Fibroblast of pulmonary artery (primary cell): ENCODE measurements around the gene RXFP4.
A peak's percentile ranks its signal among the peaks of the same experiment; 100 is the strongest.
"Not testable (repeated sequence)": the region's sequence is repeated elsewhere in the genome, so short reads cannot be mapped to it uniquely, and the experiment has no call there.

ENCODE experiments used
- DNase-seq: peaks from one replicate; pipeline ENCODE4 v3.0.0-alpha.2; 2010; ENCODE audit warnings: low read depth
- H3K4me3 ChIP-seq: replicated peaks from 2 replicates; pipeline ENCODE4 v1.5.1; 2011; ENCODE audit warnings: low read depth, mild to moderate bottlenecking, control low read depth, low read length, moderate library complexity
- TF ChIP-seq, protein P1 (sequence below): IDR thresholded peaks from 2 replicates; pipeline ENCODE4 v1.5.1; 2011; ENCODE audit warnings: mild to moderate bottlenecking, control low read depth, low read length, inconsistent platforms; ENCODE audit errors: missing control alignments

The RXFP4 gene

DNA sequence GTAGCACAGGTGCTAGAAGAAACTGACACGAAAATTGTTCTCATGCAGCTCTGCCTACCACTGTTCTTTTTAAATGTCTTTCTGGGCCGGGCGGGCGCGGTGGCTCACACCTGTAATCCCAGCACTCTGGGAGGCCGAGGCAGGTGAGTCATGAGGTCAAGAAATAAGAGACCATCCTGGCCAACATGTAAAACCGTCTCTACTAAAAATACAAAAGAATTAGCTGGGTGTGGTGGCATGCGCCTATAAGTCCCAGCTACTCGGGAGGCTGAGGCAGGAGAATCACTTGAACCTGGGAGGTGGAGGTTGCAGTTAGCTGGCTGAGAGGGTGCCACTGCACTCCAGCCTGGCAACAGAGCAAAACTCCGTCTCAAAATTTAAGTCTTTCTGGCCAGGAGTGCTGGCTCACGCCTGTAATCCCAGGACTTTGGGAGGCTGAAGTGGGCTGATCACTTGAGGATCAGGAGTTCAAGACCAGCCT is 29.3 kb upstream of the RXFP4 start:
- TF ChIP-seq, protein P1, sequence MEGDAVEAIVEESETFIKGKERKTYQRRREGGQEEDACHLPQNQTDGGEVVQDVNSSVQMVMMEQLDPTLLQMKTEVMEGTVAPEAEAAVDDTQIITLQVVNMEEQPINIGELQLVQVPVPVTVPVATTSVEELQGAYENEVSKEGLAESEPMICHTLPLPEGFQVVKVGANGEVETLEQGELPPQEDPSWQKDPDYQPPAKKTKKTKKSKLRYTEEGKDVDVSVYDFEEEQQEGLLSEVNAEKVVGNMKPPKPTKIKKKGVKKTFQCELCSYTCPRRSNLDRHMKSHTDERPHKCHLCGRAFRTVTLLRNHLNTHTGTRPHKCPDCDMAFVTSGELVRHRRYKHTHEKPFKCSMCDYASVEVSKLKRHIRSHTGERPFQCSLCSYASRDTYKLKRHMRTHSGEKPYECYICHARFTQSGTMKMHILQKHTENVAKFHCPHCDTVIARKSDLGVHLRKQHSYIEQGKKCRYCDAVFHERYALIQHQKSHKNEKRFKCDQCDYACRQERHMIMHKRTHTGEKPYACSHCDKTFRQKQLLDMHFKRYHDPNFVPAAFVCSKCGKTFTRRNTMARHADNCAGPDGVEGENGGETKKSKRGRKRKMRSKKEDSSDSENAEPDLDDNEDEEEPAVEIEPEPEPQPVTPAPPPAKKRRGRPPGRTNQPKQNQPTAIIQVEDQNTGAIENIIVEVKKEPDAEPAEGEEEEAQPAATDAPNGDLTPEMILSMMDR: no peak
- no peak for DNase-seq
- H3K4me3 ChIP-seq: no peak overlapping the region

DNA sequence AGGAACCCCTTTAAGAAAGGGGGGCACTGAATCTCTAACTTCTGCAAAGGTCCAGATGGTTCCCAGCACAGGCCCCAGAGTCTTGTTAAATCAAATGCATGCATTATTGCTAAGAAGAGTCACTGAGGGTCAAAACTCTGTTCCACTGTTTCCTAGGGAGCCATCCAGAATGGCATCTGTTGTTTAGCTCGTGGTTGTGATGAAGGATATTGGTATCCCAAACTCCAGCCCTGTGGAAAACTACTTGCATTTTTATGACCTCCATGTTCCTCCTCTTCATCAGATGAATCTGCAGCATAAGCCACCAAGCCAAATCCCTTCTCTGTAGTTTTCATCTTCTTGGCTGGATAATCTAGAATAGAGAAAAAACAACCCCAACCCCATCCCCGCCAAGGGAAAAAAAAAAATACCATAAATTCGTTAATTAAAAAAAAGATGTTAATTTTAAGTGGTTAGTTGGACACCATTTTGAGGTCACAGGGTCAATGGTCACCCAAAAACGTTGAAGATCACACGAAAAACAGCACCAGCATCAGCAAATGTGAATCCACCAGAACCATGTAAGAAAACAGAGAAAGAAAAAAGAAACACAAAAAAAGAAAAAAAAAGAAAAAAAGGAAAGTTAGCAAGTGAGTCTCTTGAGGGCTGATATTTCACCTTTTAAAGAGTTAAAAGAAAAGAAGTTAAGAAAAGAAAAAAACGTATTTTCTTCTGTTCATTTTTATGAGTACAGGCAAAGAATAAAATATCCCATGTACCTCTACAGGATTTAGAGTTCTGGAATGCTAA is 27.3 kb upstream of the RXFP4 start:
- H3K4me3 ChIP-seq: no peak overlapping the region
- no peak for DNase-seq
- TF ChIP-seq, protein P1: no peak

DNA sequence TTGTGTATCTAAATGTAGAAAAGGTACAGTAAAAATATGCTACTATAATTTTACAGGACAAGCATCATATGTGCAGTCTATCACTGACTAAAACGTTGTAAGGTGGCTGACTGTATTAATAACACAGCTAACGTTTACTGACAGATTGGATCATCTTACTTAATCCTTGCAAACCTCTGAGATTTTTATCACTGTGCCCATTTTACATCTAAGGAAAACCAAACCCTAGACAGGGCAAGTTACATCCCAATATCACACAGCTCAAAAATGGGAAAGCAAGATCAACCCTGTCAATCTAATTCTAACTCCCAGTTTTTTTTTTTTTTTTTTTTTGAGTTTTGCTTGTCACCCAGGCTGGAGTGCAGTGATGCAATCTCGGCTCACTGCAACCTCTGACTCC is 22.8 kb upstream of the RXFP4 start:
- no peak for DNase-seq
- H3K4me3 ChIP-seq: no peak overlapping the region
- TF ChIP-seq, protein P1: no peak

DNA sequence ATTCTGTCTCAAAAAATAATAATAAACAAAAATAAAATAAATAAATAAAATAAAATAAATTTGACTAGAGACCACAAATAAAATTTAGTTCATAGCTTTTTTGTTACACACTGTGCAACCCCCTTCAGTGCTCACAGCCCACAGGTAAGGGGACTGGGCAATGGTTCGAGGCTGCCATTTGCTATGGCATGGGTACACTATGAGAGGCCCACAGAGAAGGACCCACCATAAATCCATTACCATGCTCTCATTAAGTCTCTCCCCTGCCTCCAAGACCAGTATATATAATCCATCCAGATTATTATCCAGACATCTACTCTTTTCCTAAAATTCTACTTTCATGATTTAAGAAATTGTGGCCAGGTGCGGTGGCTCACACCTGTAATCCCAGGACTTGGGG is 21.6 kb upstream of the RXFP4 start:
- no peak overlapping the region for H3K4me3 ChIP-seq
- no peak for DNase-seq
- TF ChIP-seq, protein P1: no peak

DNA sequence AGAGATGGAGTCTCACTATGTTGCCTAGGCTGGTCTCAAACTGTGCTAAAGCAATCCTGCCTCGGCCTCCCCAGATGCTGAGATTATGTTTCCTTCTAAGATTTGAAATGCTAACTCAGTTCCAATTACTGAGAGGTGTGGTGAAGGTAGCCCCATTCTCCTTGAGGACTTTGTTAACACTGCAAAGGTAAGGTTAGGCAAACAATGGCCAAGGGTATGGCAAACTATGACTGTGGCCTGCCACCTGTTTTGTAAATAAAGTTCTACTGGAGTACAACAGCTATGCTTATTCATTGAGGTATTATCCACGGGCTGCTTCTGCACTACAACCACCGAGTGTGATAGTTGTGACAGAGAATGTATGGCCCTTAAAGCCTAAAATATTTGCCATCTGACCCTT is 20.7 kb upstream of the RXFP4 start:
- H3K4me3 ChIP-seq: no peak overlapping the region
- DNase-seq: no peak
- TF ChIP-seq, protein P1: no peak

DNA sequence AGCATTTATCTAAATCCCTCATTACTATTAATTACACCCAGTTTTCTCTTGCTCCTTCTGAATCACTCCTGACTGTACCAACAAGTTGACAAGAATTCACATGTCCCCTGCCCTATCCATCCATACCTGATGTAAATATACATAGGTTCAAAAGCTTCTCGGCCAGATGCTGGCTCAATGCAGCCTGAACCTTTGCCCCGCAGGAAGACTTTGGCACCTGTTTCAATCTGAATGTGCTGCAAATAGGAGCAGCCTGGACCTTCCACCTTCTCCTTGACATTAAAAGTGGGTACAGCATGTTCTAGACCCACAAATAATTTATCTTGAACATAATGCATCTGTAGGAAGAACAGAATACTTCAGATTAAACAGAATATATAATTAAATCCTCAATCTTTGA is 15.9 kb upstream of the RXFP4 start:
- no peak for DNase-seq
- TF ChIP-seq, protein P1: no peak
- H3K4me3 ChIP-seq: no peak overlapping the region

DNA sequence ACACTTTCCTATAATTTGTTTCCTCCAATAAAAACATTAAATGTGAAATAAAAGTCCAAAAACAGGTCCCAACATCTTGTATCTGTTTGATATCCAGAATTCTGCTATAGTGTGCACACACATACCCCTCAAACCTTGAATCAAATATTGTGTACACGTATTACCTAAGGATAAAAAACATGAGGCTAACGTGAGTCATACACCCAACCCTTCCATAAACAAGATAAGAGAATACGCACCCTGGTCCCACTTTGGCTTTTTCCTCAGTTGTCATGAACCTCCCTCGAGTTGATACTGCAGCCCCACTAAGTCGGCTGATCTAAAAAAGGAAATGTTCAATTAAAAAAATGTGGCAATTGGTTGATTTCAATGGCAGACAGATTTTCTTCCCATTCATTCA is 12.4 kb upstream of the RXFP4 start:
- TF ChIP-seq, protein P1: no peak
- no peak overlapping the region for H3K4me3 ChIP-seq
- DNase-seq: peak; percentile 44

DNA sequence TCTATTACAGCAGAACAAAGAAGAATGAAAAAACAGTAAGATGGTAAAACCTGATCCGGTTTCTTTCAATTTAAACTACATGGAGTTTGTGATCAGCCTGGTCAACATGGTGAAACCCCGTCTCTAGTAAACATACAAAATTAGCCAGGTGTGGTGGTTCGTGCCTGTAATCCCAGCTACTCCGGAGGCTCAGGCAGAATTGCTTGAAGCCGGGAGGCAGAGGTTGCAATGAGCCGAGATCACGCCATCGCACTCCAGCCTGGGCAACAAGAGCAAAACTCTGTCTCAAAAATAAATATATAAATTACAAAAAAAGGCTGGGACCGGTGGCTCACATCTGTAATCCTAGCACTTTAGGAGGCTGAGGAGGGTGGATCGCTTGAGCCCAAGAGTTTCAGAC is 10.7 kb upstream of the RXFP4 start:
- DNase-seq, H3K4me3 ChIP-seq: not testable (repeated sequence)
